Lung (tissue), 12 donors: ENCODE data around the gene INSM1. TPM values are rescaled to one million over a fixed set of nuclear protein-coding genes. Genes with fewer than 3 reads are reported as not detected.

Experiments
- ATAC-seq: fragments of 200-7000 bp; cut with Tn5 transposase; one replicate; pipeline ENCODE4 v1.9.1; 2020; ENCODE audit warnings: moderate number of reproducible peaks; ENCODE audit not compliant: insufficient read depth, low FRiP score
- DNase-seq, 3 donors: peaks; one replicate each; pipeline ENCODE4 v3.0.0-alpha.2; 2013 to 2017
- H3K27ac ChIP-seq, 2 donors: one replicate each; pipeline ENCODE4 v1.5.1; 2013; ENCODE audit warnings: mild to moderate bottlenecking in 2 of 2, moderate library complexity in 2 of 2, control low read depth in 1 of 2, inconsistent platforms in 1 of 2, low read depth in 1 of 2, low read length in 1 of 2
- H3K27me3 ChIP-seq, 3 donors: one replicate each; pipeline ENCODE4 v1.5.1; 2013; ENCODE audit warnings: low read length in 2 of 3; ENCODE audit not compliant: control insufficient read depth in 3 of 3, insufficient read depth in 3 of 3
- H3K36me3 ChIP-seq, 4 donors: one replicate each; pipeline ENCODE4 v1.5.1; 2013; ENCODE audit warnings: low read length in 4 of 4, mild to moderate bottlenecking in 1 of 4, moderate library complexity in 1 of 4; ENCODE audit not compliant: control insufficient read depth in 4 of 4, insufficient read depth in 4 of 4
- H3K4me1 ChIP-seq, 5 donors: one replicate each; pipeline ENCODE4 v1.5.1; 2013; ENCODE audit warnings: low read length in 5 of 5, mild to moderate bottlenecking in 2 of 5, moderate library complexity in 1 of 5; ENCODE audit not compliant: control insufficient read depth in 5 of 5, insufficient read depth in 5 of 5
- H3K4me3 ChIP-seq: one replicate; pipeline ENCODE4 v1.5.1; 2013; ENCODE audit warnings: mild to moderate bottlenecking, control low read depth, moderate library complexity
- H3K9ac ChIP-seq, 2 donors: one replicate each; pipeline ENCODE4 v1.5.1; 2013; ENCODE audit warnings: low read length in 2 of 2, control low read depth in 1 of 2; ENCODE audit not compliant: insufficient read depth in 1 of 2
- H3K9me3 ChIP-seq, 4 donors: one replicate each; pipeline ENCODE4 v1.5.1; 2013; ENCODE audit warnings: low read length in 3 of 4, mild to moderate bottlenecking in 1 of 4, moderate library complexity in 1 of 4; ENCODE audit not compliant: control insufficient read depth in 4 of 4, insufficient read depth in 3 of 4
- CTCF ChIP-seq: IDR thresholded peaks from 2 replicates; pipeline ENCODE4 v1.5.1; 2012; ENCODE audit warnings: mild to moderate bottlenecking; ENCODE audit errors: control extremely low read depth, extremely low read depth
- WGBS, 2 donors: extraction: QIAGEN DNeasy Blood & Tissue Kit; methylation state at CpG; one replicate each; pipeline ENCODE4 v1.1.7; 2013; 5-methylcytosine and 5-hydroxymethylcytosine counted together
- polyA plus RNA-seq, 2 donors: library from polyadenylated mRNA; stranded (reverse); fragments of 200-250 nt; gene quantifications; one replicate each; pipeline ENCODE4 v1.2.1, GENCODE V29; 2013
- total RNA-seq, 2 donors: library from RNA; depleted of rRNA in 1 of 2; stranded (reverse); fragments of >200 nt in 1 of 2; gene quantifications; one replicate each; pipeline ENCODE4 v1.2.1, GENCODE V29; 2014 to 2021
- donor health status: control.
- donor health status: control.
- donor health status: Bipolar disorder and iron deficiency.
- donor health status: healthy.
- donor health status: DM: yes; HTN: yes; CAD: no.

The INSM1 gene
- total and polyA plus RNA-seq, 4 donors, result 0.04 to 0.18 (median 0.08) TPM

GRCh38 chr20:20366876-20367574 is 879 bp upstream of the INSM1 start:
- Histone ChIP-seq H3K9ac (no peak overlapping the region), H3K9me3 (peaks cover 0 to 8% (median 0%) of the 10 kb centered on the region in 4 donors), H3K27ac (no peak overlapping the region), H3K36me3 (no peaks in the 10 kb centered on the region), H3K4me1 (peaks cover 0 to 28% (median 3%) of the 10 kb centered on the region in 5 donors), H3K4me3 (no peak overlapping the region), H3K27me3 (peaks cover 53 to 80% (median 65%) of the 10 kb centered on the region in 3 donors)
- DNase-seq, result peak in 1 of 3 donors; percentile 38
- 2 to 3% methylated on average over 55 to 63 of the region's 63 CpGs for WGBS, 2 donors
- TF ChIP-seq CTCF, result no peak
- no peak for ATAC-seq

DNA sequence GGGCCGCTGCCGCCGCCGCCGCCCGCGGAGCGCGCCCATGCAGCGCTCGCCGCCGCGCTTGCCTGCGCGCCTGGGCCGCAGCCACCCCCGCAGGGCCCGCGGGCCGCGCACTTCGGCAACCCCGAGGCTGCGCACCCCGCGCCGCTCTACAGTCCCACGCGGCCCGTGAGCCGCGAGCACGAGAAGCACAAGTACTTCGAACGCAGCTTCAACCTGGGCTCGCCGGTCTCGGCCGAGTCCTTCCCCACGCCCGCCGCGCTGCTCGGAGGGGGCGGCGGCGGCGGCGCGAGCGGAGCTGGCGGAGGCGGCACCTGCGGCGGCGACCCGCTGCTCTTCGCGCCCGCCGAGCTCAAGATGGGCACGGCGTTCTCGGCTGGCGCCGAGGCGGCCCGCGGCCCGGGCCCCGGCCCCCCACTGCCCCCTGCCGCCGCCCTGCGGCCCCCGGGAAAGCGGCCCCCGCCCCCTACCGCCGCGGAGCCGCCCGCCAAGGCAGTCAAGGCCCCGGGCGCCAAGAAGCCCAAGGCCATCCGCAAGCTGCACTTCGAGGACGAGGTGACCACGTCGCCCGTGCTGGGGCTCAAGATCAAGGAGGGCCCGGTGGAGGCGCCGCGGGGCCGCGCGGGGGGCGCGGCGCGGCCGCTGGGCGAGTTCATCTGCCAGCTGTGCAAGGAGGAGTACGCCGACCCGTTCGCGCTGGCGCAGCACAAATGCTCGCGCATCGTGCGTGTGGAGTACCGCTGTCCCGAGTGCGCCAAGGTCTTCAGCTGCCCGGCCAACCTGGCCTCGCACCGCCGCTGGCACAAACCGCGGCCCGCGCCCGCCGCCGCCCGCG is 730 bp downstream of the INSM1 start:
- TF ChIP-seq CTCF, result no peak
- Histone ChIP-seq H3K9me3 (peaks cover 0 to 8% (median 0%) of the 10 kb centered on the region in 4 donors), H3K4me1 (peaks cover 0 to 28% (median 3%) of the 10 kb centered on the region in 5 donors), H3K27ac (no peak overlapping the region), H3K27me3 (peaks cover 50 to 80% (median 67%) of the 10 kb centered on the region in 3 donors), H3K4me3 (no peak overlapping the region), H3K9ac (no peak overlapping the region), H3K36me3 (no peaks in the 10 kb centered on the region)
- no peak for ATAC-seq
- 1% methylated on average over 88 to 130 of the region's 130 CpGs for WGBS, 2 donors
- peak in 1 of 3 donors; percentile 11 for DNase-seq

DNA sequence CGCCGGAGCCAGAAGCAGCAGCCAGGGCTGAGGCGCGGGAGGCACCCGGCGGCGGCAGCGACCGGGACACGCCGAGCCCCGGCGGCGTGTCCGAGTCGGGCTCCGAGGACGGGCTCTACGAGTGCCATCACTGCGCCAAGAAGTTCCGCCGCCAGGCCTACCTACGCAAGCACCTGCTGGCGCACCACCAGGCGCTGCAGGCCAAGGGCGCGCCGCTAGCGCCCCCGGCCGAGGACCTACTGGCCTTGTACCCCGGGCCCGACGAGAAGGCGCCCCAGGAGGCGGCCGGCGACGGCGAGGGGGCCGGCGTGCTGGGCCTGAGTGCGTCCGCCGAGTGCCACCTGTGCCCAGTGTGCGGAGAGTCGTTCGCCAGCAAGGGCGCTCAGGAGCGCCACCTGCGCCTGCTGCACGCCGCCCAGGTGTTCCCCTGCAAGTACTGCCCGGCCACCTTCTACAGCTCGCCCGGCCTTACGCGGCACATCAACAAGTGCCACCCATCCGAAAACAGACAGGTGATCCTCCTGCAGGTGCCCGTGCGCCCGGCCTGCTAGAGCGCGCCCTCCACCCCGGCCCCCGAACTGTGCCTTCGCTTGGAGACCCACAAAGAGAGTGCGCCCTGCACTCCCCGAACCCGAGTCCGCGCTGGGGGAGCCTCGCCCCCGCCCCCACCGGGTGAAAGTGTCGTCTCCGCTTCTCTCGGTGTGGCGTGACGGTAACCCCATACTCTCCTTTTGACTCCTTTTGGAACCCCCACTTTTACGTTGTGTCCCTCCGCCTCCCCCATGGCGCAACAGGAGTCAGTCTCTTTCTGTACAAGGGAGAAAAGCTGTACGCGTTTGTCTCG is 1.6 kb downstream of the INSM1 start:
- no peaks in the 10 kb centered on the region for H3K36me3 ChIP-seq
- H3K27me3 ChIP-seq, result peaks cover 44 to 81% (median 67%) of the 10 kb centered on the region in 3 donors
- no peak overlapping the region for H3K4me3 ChIP-seq
- no peak overlapping the region for H3K9ac ChIP-seq
- ATAC-seq (no peak), DNase-seq (peak in 1 of 3 donors; percentile 31)
- peaks cover 0 to 21% (median 3%) of the 10 kb centered on the region in 5 donors for H3K4me1 ChIP-seq
- TF ChIP-seq CTCF, result no peak
- WGBS, 2 donors, result 2% methylated on average over 77 to 86 of the region's 86 CpGs
- no peak overlapping the region for H3K27ac ChIP-seq
- H3K9me3 ChIP-seq, result peaks cover 0 to 8% (median 0%) of the 10 kb centered on the region in 4 donors
